Measurements from ENCODE around the gene PPP1CC. TPM values are rescaled to one million over a fixed set of nuclear protein-coding genes. Genes with fewer than 3 reads are reported as not detected.
A peak's percentile ranks its signal among the peaks of the same experiment; 100 is the strongest.

PPP1CC gene
- total RNA-seq, 1 donor = 45.8 TPM

- peak in 2 of 3 donors; percentile 50 for DNase-seq (ENCODE audit: low read depth in 2 of 3, low spot score in 2 of 3)
These were observed 53.2 kb downstream of the PPP1CC start for GRCh38 chr12:110689281-110690126.

DNA sequence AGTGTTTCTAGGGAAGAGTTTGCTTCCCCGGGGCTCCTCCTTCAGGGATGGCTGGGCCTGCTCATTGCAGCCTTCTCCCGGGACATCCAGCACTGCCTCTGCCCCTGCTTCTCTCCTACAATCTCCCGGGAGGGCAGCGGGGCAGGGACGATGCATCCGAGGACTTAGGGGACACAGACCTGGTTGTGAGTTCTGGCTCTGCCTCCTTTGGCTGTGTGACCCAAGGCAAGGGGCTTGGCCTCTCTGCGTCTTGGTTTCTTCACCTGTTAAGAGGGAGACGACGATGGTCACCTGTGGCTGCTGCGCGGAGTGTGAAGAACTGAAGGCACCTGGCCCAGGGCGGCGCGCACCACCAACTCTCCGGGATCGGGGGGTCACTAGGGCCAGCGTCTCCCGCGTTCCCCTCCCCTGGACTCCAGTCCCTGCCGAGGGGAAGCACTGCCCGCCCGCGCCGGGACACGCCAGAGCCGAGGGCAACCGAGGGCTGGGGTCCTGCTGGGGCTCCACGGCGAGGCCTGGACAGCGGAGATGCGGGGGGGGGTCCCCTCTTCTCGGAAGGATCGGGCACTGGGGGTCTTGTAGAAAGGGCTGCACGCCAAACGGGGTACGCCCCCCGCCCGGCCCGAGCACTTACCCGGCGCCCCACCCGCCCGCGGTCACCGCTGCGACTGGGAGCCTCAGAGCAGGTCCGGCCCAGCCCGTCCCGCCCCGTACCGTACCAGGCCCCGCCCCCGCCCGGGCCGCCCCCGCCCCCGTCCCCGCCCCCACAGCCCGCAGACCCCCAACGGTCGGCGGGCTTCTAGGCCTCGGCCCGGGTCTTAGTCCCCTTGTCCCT, 54.0 kb downstream of the PPP1CC start, which contains the start of gene HVCN1:
HVCN1 (minus strand) TSS at position 670 of the 835 bp plus-strand sequence. CDS start 5,870 bp downstream, outside the sequence.
- DNase-seq (ENCODE audit: low read depth in 2 of 3, low spot score in 2 of 3) = no peak

GRCh38 chr12:110687396-110688169, 55.1 kb downstream of the PPP1CC start:
- DNase-seq (ENCODE audit: low read depth in 2 of 3, low spot score in 2 of 3) = no peak

DNA sequence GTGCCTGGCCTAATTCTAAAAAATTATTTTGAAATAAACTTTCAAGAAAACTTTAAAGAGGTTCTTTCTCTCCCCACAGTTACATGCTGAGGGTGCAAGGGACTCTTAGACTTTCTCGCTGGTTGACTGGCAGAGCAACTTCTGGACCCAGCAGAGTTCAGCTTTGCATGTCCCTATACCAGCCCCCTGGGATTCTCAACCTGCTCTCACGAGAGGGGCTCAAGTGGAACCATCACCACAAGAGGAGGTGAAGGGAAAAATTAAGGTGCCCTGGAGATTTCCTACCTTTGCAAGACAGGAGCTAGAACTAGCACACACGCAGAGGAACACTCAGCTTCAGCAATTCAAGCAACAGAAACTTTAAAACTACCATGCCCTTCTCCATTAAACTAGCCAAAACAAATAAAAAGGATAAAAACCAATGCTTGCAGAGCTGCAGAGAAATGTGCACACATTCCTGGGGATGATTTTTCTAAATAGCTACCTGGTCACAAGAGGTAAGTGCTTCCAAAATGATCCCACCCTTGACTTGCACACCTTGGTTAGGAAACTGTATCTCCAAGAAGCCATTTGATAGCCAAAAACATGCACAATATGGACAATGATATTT, 56.3 kb downstream of the PPP1CC start:
- DNase-seq (ENCODE audit: low read depth in 2 of 3, low spot score in 2 of 3) = no peak

DNA sequence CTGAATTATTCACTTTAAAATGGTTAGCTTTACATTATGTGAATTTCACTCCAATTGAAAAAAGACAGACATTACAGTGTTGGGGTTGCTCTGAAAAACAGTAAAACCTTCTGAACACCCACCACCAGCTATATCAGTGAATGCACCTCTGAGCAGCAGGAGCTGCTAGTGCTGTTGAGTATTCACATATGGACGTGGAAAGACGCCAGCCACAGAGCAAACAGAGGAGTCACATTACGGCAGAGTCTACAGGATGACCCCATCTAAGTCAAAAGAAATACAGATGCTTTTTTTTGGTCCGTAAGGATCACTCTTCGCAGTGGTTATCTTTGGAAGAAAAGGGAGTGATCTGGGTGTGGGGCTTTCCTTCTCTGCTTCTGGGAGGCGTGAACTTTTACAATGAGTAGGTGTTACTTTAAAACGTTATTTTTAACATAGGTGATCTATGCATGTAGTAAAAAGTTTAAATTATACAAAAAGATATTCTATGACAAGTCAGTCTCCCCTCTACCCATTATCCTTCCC, 58.3 kb downstream of the PPP1CC start:
- no peak for DNase-seq (ENCODE audit: low read depth in 2 of 3, low spot score in 2 of 3)

- DNase-seq (ENCODE audit: low read depth in 2 of 3, low spot score in 2 of 3) = no peak
These were observed 58.8 kb downstream of the PPP1CC start for GRCh38 chr12:110683888-110684287.

GRCh38 chr12:110680032-110680431, 62.7 kb downstream of the PPP1CC start:
- no peak for DNase-seq (ENCODE audit: low read depth in 2 of 3, low spot score in 2 of 3)

DNA sequence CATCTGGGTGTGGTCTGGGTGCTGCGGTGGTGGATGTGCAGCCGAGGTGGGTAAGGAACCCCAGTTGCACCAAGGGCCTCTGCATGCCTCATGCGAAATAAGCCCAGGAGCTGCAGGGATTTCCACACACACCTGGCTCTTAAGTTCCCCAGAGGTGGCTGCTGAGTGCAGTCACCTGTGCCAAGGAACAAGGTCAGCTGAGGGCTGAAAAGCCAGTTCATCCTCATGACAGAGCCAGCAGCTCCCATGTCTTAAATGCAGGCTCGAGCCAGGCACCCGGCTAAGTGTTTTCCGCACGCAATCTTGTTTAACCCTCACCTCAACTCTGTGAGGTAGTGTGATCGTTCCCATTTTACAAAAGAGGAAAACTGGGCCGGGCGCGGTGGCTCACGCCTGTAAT, 63.5 kb downstream of the PPP1CC start:
- no peak for DNase-seq (ENCODE audit: low read depth in 2 of 3, low spot score in 2 of 3)

- DNase-seq (ENCODE audit: low read depth in 2 of 3, low spot score in 2 of 3) = no peak
These were observed 64.7 kb downstream of the PPP1CC start for GRCh38 chr12:110677982-110678381.

- peak in 1 of 3 donors; percentile 66 for DNase-seq (ENCODE audit: low read depth in 2 of 3, low spot score in 2 of 3)
These were observed 65.3 kb downstream of the PPP1CC start for GRCh38 chr12:110677206-110677911.

DNA sequence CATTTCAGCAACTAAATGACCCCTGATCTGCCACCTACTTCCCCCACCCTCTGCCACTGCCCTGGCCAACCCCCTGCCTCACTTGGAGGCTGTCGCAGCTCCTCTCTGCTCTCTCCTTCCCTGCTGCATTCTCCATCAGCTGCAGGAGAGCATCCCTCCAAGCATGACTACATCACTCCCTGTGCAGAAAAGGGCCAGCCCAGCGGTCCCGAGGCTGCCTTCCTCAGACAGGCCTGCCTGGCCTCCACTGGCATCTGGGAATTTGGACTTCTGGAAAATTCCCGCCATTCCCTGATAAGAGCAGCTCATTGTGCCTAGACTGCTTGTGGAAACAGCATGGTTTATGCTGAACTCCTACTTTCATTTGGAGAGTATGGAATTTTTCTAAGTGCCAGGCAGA, 66.5 kb downstream of the PPP1CC start:
- no peak for DNase-seq (ENCODE audit: low read depth in 2 of 3, low spot score in 2 of 3)

- peak in 1 of 3 donors; percentile 29 for DNase-seq (ENCODE audit: low read depth in 2 of 3, low spot score in 2 of 3)
These were observed 72.5 kb downstream of the PPP1CC start for GRCh38 chr12:110670161-110670701.

Other genes with a start within 250 kb of the PPP1CC start
- gene VPS29, start 240.8 kb downstream of the PPP1CC start, total RNA-seq = 22.9 TPM
- gene RAD9B, start 240.6 kb downstream of the PPP1CC start, total RNA-seq = 0.54 TPM
- 15.9 TPM for gene PPTC7, start 159.6 kb downstream of the PPP1CC start, total RNA-seq
- gene TCTN1, start 128.8 kb downstream of the PPP1CC start, total RNA-seq = 14.0 TPM
- gene HVCN1, start 53.8 kb downstream of the PPP1CC start, total RNA-seq = 8.6 TPM
- not detected for gene CCDC63, start 104.1 kb upstream of the PPP1CC start, total RNA-seq
- gene MYL2, start 177.7 kb upstream of the PPP1CC start, total RNA-seq = not detected